Large intestine (tissue), 12 donors: ENCODE results near the gene SLC16A13. TPM values are rescaled to one million over a fixed set of nuclear protein-coding genes. Genes with fewer than 3 reads are reported as not detected.
"Not testable (repeated sequence)": the region's sequence is repeated elsewhere in the genome, so short reads cannot be mapped to it uniquely, and the experiment has no call there.

Source experiments
- DNase-seq, 2 donors: peaks; one replicate each; pipeline versions ENCODE4 v3.0.0 to v3.0.0-alpha.2; 2013
- H3K27ac ChIP-seq: one replicate; pipeline ENCODE4 v1.5.1; 2013; ENCODE audit warnings: low read length
- H3K27me3 ChIP-seq: 2 replicates; pipeline ENCODE4 v1.6.1; 2013; ENCODE audit warnings: low read length; ENCODE audit not compliant: control insufficient read depth, insufficient read depth
- H3K36me3 ChIP-seq: 2 replicates; pipeline ENCODE4 v1.6.1; 2013; ENCODE audit warnings: low read length; ENCODE audit not compliant: control insufficient read depth, insufficient read depth
- H3K4me1 ChIP-seq: one replicate; pipeline ENCODE4 v1.6.1; 2013; ENCODE audit warnings: low read length; ENCODE audit not compliant: control insufficient read depth, insufficient read depth
- H3K4me3 ChIP-seq: one replicate; pipeline ENCODE4 v1.5.1; 2013; ENCODE audit warnings: low read length
- H3K9me3 ChIP-seq: one replicate; pipeline ENCODE4 v1.6.1; 2013; ENCODE audit warnings: mild to moderate bottlenecking, low read depth, low read length, moderate library complexity; ENCODE audit not compliant: control insufficient read depth
- WGBS: methylation state at CpG from one replicate; pipeline ENCODE4 v1.1.5; 2013; ENCODE audit warnings: low lambda C conversion rate; ENCODE audit not compliant: insufficient coverage; 5-methylcytosine and 5-hydroxymethylcytosine counted together
- long read RNA-seq, 11 donors: transcript quantifications; one replicate each; lab custom pipeline, GENCODE V29; 2026
- polyA plus RNA-seq: library from polyadenylated mRNA; unstranded; fragments of 120-200 nt; gene quantifications from one replicate; pipeline ENCODE4 v1.2.1, GENCODE V29; 2013

The SLC16A13 gene, protein sequence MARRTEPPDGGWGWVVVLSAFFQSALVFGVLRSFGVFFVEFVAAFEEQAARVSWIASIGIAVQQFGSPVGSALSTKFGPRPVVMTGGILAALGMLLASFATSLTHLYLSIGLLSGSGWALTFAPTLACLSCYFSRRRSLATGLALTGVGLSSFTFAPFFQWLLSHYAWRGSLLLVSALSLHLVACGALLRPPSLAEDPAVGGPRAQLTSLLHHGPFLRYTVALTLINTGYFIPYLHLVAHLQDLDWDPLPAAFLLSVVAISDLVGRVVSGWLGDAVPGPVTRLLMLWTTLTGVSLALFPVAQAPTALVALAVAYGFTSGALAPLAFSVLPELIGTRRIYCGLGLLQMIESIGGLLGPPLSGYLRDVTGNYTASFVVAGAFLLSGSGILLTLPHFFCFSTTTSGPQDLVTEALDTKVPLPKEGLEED
- 16.9 TPM for polyA plus RNA-seq
- long read RNA-seq, donor 1, partial matches to known transcripts, result 0 of 1 reads
- long read RNA-seq, donor 1, other reads (novel, unspliced or antisense), result 0 of 1 reads
- long read RNA-seq, donor 2, partial matches to known transcripts, result 0 of 1 reads
- long read RNA-seq, donor 2, other reads (novel, unspliced or antisense), result 0 of 1 reads
- long read RNA-seq, donor 3, result 0 reads
- long read RNA-seq, donor 4, result 0 reads
- long read RNA-seq, donor 5, partial matches to known transcripts, result 0 of 1 reads
- long read RNA-seq, donor 5, other reads (novel, unspliced or antisense), result 0 of 1 reads
- long read RNA-seq, donor 6, partial matches to known transcripts, result 0 of 5 reads
- long read RNA-seq, donor 6, other reads (novel, unspliced or antisense), result 0 of 5 reads
- long read RNA-seq, donor 7, result 0 reads
- long read RNA-seq, donor 8, transcript SLC16A13-201 (4 exons, 1,748 nt), result major isoform, 7 of 9 reads
- long read RNA-seq, donor 8, partial matches to known transcripts, result 0 of 9 reads
- long read RNA-seq, donor 8, other reads (novel, unspliced or antisense), result 0 of 9 reads
- long read RNA-seq, donor 9, partial matches to known transcripts, result 0 of 3 reads
- long read RNA-seq, donor 9, other reads (novel, unspliced or antisense), result 0 of 3 reads
- long read RNA-seq, donor 10, partial matches to known transcripts, result 0 of 5 reads
- long read RNA-seq, donor 10, other reads (novel, unspliced or antisense), result 0 of 5 reads
- long read RNA-seq, donor 11, partial matches to known transcripts, result 0 of 2 reads
- long read RNA-seq, donor 11, other reads (novel, unspliced or antisense), result 0 of 2 reads

DNA sequence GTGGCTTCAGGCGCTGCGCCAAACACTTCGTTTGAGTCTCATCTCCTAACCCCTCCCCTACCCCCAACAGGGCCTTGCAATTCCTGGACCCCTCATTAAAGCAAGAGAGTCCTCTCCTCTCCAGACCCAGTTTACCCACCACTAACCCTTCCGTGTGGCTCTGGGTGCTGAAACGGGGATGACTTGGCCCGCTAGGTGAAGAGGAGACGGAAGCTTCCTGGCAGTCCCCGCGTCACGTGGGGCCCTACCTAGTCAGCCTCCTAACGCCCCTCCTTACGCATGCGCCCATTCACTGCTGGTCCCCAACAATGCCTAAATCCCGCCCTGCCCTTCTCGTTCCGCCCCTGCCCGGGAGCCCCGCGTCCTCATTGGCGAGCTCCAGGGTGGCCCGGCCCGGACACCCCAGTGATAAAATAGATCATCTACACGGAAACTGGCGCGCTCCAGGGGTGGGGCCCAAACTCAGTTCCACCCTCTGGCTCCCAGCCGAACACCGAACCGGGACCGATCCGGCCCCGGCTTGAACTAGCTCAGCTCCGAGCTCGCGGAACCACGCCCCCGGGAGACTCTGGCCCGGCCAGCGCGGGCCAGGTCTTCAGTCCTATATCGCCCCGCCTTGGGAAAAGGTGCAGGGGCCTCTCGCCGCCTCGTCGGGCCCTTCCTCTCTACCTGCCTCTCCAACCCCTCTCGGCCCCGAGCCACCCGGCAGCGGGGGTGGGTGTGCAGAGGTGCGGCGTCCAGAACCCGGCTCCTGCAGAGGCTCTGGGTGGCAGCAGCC, at the start of gene SLC16A13:
SLC16A13 (plus strand) TSS at position 425 of the 778 bp plus-strand sequence. CDS start 368 bp downstream, outside the sequence.
- peak within 1 kb of the TSS; percentile 96 for H3K4me3 ChIP-seq
- no CpG with 5 or more reads among the region's 52 CpGs for WGBS
- H3K4me1 ChIP-seq, result peaks cover 21% of the 10 kb centered on the region
- no peaks in the 10 kb centered on the region for H3K36me3 ChIP-seq
- H3K27ac ChIP-seq, result peak within 1 kb of the TSS; percentile 87
- H3K9me3 ChIP-seq, result no peaks in the 10 kb centered on the region
- peak; percentile 99 for DNase-seq
- no peaks in the 10 kb centered on the region for H3K27me3 ChIP-seq

DNA sequence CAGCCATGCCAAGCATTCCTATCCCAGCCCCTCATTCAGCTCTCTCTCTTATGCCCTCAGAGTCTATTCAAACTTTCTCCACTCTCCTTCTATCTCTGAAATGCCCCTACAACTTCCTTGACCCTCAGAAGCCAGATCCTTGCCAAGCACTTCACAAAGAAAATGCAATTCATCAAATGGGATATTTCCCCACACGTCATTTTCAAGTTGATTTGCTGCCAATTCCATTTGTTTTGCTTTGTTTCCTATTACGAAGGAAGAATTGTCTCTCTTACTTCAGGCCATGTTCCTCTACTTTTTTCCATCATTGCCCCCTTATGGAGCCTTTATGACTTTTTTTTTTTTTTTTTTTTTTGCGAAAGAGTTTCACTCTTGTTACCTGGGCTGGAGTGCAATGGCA, 49.1 kb upstream of the SLC16A13 start:
- Histone ChIP-seq H3K4me3 (no peak overlapping the region), H3K27ac (no peak overlapping the region), H3K36me3 (no peaks in the 10 kb centered on the region), H3K4me1 (no peaks in the 10 kb centered on the region), H3K9me3 (no peaks in the 10 kb centered on the region), H3K27me3 (no peaks in the 10 kb centered on the region)
- WGBS, result 67% methylated on average over 1 of the region's 3 CpGs
- no peak for DNase-seq

DNA sequence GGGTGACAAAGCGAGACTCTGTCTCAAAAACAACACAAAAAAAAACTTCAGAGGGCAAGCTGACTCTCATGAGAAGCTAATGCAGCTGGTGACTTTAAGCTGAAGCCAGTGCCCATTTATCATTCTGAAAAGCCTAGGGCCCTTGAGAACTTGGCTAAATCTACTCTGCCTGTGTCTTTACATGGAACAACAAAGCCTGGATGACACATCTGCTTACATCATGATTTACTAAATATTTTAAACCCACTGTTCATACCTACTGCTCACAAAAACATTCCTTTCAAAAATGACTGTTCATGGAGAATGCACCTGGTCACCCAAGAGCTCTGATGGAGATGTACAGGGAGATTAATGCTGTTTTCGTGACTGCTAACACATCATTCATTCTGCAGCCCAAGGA, 46.0 kb upstream of the SLC16A13 start:
- 100% methylated on average over 1 of the region's 2 CpGs for WGBS
- Histone ChIP-seq H3K36me3 (no peaks in the 10 kb centered on the region), H3K9me3 (no peaks in the 10 kb centered on the region), H3K27me3 (peaks cover 2% of the 10 kb centered on the region), H3K27ac (no peak overlapping the region), H3K4me1 (no peaks in the 10 kb centered on the region), H3K4me3 (no peak overlapping the region)
- no peak for DNase-seq

DNA sequence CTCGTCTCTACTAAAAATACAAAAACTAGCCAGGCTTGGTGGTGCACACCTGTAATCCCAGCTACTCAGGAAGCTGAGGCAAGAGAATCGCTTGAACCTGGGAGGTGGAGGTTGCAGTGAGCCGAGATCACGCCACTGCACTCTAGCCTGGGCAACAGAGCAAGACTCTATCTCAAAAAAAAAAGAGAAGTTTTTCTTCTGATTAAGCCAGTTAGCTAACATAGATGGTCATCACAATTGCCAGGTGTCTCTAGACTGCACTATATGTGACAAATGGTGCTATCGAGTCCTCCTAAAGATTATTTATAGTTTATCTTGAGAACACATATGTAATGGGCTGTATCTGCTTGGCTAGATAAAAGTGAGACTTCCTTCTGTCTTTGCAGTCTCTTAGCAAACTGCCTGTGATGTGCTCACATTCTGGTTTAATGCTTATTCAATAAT, 42.2 kb upstream of the SLC16A13 start:
- not testable (repeated sequence) for DNase-seq, H3K4me3 ChIP-seq, H3K27ac ChIP-seq, H3K9me3 ChIP-seq
- peaks cover 11% of the 10 kb centered on the region for H3K36me3 ChIP-seq
- H3K27me3 ChIP-seq, result peaks cover 26% of the 10 kb centered on the region
- peaks cover 11% of the 10 kb centered on the region for H3K4me1 ChIP-seq
- WGBS, result 90% methylated on average over 2 of the region's 5 CpGs

DNA sequence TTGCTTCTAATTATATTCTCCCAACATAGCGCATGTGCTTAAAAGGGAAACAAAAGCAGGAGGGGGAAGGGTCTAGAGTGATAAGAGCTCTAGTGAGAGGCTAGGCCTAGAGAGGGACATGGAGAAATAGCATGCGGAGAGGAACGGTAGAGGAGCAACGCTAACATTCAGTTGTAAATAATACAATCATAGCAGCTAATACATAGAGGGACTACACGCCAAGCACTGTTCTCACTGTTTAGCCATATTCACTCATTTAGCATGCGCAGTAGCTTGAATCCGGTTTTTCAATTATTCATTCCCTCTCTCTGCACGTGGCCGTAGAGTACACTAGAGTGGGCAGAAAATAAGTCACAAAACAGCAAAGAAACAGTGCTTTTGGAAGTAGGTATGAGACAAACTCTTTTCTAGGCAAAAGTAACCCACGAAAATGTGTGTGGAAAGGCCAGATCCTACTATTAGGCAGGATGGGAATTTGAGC, 41.7 kb upstream of the SLC16A13 start:
- Histone ChIP-seq H3K4me1 (peaks cover 12% of the 10 kb centered on the region), H3K4me3 (no peak overlapping the region), H3K9me3 (peaks cover 7% of the 10 kb centered on the region), H3K27ac (no peak overlapping the region), H3K27me3 (peaks cover 26% of the 10 kb centered on the region), H3K36me3 (peaks cover 17% of the 10 kb centered on the region)
- no peak for DNase-seq
- WGBS, result no CpG with 5 or more reads among the region's 10 CpGs

DNA sequence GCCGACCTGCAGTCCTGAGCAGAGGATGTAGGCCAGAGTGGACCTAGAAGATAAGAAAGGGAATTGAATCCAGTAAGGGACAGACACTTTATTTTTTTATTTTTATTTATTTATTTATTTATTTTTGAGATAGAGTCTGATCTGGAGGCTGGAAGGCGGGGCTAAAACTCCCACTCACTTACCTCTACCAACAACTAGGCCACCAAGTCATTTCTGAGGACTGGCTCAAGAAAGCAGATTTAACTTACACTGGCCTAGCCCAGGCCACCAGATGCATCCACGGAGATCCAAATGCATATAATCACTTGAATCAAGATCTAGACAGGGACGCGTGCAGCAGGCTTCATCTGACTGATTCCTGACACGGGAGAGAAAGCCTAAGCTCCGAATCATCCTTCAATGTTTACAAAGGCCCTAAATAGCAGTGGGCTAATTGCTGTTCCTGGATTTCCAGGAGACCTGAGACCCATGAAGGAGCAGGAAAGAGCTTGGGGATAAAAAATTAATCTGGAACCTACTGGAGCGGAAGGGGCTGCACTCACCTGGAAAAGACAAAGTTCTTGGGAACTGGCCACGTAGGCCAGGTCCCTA, 41.1 kb upstream of the SLC16A13 start:
- 83% methylated on average over 1 of the region's 9 CpGs for WGBS
- H3K4me1 ChIP-seq, result peaks cover 15% of the 10 kb centered on the region
- peaks cover 23% of the 10 kb centered on the region for H3K36me3 ChIP-seq
- peaks cover 26% of the 10 kb centered on the region for H3K27me3 ChIP-seq
- no peak overlapping the region for H3K27ac ChIP-seq
- peaks cover 7% of the 10 kb centered on the region for H3K9me3 ChIP-seq
- H3K4me3 ChIP-seq, result no peak overlapping the region
- no peak for DNase-seq

DNA sequence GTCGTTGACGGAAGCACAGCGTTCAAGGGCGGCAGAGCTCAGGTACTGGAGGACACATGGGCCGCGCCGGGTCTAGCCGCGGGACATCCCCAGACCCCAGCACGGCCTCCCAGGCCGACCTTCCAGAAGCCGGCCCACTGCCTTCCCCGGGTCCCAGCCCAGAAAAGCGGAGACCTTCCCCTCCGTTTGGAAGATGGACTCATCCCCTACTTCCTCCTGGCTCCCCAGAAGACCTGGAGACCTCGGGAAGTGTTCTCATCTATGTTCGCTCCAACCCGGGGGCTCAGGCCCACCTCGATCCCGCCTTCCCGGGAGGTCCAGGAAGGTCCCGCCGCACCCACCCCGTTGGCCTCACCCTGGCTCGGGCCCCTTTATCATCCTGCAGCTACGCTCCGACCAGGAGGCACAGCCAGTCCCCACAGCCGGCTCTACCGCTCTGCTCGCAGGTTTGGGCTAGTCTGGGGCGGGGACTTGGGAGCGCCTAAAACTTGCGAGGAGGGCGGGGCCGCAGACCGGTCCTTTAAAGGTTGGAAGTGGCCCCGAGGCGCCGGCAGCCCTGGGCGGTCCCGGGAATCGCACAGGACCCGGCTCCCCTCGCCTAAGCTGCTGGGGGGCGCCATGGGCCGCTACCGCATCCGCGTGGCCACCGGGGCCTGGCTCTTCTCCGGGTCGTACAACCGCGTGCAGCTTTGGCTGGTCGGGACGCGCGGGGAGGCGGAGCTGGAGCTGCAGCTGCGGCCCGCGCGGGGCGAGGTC, 40.1 kb upstream of the SLC16A13 start, which contains the start of gene ALOX12:
ALOX12 (plus strand) TSS at position 550 of the 756 bp plus-strand sequence; CDS start at position 619, 69 bp downstream.
- WGBS, result no CpG with 5 or more reads among the region's 64 CpGs
- Histone ChIP-seq H3K36me3 (peaks cover 31% of the 10 kb centered on the region), H3K9me3 (peaks cover 7% of the 10 kb centered on the region), H3K4me3 (peak within 1 kb of the TSS; percentile 6), H3K27me3 (peaks cover 26% of the 10 kb centered on the region), H3K27ac (no peak within 1 kb of the TSS), H3K4me1 (peaks cover 19% of the 10 kb centered on the region)
- no peak for DNase-seq

DNA sequence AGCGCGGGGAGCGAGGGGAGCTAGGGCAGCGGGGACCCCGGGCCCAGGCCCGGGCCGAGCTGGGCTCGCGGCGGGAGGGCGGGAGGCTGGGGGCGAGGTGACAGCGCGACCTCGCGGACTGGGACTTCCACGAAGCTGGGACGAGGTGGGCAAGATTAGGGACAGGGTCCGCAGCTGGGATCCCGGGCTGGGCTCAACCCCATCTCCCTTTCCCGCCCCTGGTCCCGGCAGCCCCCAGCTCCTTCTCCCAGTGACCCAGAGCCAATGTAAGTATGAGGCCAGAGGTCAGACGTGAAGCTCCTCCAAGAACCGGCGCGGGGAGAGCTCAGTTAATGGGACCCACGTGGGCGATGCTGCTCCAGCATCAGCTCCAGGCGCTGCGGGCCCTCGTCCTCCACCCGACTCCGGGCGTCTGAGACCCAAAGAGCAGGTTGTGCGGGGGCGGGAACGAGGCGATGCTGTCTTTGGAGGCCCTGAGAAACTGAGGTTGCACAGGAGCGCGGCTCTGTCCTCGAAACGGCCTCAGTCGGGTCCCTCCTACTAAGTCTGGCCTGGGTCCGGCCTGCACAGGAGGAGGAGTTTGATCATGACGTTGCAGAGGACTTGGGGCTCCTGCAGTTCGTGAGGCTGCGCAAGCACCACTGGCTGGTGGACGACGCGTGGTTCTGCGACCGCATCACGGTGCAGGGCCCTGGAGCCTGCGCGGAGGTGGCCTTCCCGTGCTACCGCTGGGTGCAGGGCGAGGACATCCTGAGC, 39.4 kb upstream of the SLC16A13 start:
- WGBS, result no CpG with 5 or more reads among the region's 58 CpGs
- Histone ChIP-seq H3K9me3 (peaks cover 7% of the 10 kb centered on the region), H3K4me3 (no peak overlapping the region), H3K27me3 (peaks cover 26% of the 10 kb centered on the region), H3K27ac (no peak overlapping the region), H3K4me1 (peaks cover 22% of the 10 kb centered on the region), H3K36me3 (peaks cover 38% of the 10 kb centered on the region)
- DNase-seq, result no peak
